ENCODE measurements around the gene TTLL10.

DNA sequence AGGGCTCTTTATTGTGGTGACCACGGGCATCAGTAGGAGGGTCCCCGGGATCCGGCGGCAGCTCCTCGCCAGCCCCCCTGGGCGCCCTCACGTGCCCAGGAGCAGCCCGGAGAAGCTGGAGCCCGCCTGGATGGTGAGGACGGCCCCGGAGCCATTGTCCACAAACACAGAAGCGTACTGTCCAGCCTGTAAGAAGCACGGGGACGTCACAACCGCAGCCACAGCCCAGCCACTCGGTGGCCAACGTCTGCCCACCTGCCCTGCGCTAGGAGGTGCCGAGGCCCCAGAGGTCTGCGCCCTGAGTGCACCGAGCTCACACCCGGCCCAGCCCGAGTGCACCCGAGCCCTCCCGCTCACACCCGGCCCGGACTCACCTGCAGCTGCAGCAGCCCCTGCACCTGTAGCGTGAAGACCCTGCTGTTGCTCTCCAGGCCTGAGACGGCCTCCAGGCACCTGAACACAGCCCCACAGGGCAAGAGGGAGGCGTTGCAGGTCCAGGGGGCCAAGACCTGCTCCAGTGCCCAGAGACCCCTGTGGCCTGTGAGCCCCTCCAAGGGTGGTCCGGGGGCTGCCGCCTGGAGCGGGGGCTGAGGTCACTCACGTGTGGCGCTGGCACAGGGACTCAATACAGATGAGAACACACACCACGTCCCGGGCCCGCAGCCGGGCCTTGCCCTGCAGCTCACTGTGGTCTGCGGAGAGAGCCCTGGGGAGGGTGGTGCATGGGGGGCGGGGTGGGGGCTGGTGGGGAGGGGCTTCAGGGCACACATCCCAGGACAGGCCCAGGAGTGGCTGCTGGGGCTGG, 69.0 kb downstream of the TTLL10 start:
- no peak for TF ChIP-seq SPI1 (IDR thresholded peaks at IDR 0.05; ENCODE audit: borderline replicate concordance, low read depth)
- TF ChIP-seq, protein P1, sequence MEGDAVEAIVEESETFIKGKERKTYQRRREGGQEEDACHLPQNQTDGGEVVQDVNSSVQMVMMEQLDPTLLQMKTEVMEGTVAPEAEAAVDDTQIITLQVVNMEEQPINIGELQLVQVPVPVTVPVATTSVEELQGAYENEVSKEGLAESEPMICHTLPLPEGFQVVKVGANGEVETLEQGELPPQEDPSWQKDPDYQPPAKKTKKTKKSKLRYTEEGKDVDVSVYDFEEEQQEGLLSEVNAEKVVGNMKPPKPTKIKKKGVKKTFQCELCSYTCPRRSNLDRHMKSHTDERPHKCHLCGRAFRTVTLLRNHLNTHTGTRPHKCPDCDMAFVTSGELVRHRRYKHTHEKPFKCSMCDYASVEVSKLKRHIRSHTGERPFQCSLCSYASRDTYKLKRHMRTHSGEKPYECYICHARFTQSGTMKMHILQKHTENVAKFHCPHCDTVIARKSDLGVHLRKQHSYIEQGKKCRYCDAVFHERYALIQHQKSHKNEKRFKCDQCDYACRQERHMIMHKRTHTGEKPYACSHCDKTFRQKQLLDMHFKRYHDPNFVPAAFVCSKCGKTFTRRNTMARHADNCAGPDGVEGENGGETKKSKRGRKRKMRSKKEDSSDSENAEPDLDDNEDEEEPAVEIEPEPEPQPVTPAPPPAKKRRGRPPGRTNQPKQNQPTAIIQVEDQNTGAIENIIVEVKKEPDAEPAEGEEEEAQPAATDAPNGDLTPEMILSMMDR (IDR thresholded peaks at IDR 0.05; ENCODE audit: insufficient read depth, low read length): no peak

Measured in HL-60 (cell line).